Measurements from ENCODE around the gene MTARC1.

DNA sequence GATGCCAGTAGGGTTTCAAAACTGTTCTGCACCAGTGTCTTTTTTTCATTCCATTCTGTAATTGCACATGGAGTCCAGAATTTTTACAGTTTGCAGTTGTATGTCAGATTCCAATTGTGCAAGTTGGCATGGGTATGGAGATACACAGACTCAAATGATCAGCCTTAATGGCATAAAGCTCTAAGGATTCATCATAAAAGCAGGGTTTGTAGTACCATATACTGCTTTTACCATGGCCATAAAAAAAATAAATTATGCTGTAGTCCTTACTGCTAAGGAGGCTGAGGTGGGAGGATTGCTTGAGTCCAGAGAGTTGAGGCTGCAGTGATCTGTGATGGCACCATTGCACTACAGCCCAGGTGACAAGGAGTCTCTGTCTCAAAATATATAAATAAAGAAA is 10.3 kb downstream of the MTARC1 start:
- TF ChIP-seq SP1 (IDR thresholded peaks at IDR 0.05) = no peak
- no peak for TF ChIP-seq LEF1 (IDR thresholded peaks at IDR 0.05; ENCODE audit: borderline replicate concordance)
- no peak for TF ChIP-seq TARDBP (IDR thresholded peaks at IDR 0.05)
- no peak for TF ChIP-seq BHLHE40 (IDR thresholded peaks at IDR 0.05; ENCODE audit: borderline replicate concordance)
- TF ChIP-seq ELF4 (IDR thresholded peaks at IDR 0.05) = no peak
- TF ChIP-seq ZNF384 (IDR thresholded peaks at IDR 0.05) = no peak
- no peak for TF ChIP-seq CTBP1 (IDR thresholded peaks at IDR 0.05; ENCODE audit: borderline replicate concordance)

All from HEK293T (cell line).